Mammary epithelial cell (primary cell): ENCODE results near the gene ADGRB3.

Experiments used
- EZH2 ChIP-seq: IDR thresholded peaks from 2 replicates; pipeline ENCODE4 v1.6.1; 2012; ENCODE audit warnings: low read length, inconsistent platforms, borderline replicate concordance
- TF ChIP-seq, protein P1 (sequence below), 2 donors: IDR thresholded peaks in 1 of 2; conservative IDR thresholded peaks in 1 of 2; 2 replicates each; pipeline ENCODE4 v1.5.1; 2011 to 2012; ENCODE audit warnings: inconsistent platforms in 2 of 2, low read length in 2 of 2, mild to moderate bottlenecking in 2 of 2, control low read depth in 1 of 2, low read depth in 1 of 2; ENCODE audit not compliant: insufficient read depth in 1 of 2; ENCODE audit errors: extremely low read depth in 1 of 2

DNA sequence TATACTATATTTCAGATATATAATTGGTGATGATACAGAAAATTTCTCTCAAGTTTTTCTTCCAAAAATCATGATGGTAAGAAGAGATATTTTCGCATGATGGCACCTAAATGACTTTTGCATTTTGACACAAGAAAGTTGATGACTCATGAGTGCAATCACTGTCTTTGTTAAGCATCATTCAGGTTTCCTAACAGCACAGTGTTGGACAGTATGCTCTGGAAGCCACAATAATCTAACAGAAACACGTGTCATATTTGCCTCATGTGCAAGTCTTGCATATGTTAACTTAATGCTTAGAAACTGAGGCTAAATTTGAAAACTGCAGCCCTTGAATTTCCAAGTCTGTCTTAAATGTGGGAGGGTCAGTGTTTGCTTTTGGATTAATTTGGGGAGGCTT lies 628.2 kb downstream of the ADGRB3 start:
- TF ChIP-seq, protein P1, sequence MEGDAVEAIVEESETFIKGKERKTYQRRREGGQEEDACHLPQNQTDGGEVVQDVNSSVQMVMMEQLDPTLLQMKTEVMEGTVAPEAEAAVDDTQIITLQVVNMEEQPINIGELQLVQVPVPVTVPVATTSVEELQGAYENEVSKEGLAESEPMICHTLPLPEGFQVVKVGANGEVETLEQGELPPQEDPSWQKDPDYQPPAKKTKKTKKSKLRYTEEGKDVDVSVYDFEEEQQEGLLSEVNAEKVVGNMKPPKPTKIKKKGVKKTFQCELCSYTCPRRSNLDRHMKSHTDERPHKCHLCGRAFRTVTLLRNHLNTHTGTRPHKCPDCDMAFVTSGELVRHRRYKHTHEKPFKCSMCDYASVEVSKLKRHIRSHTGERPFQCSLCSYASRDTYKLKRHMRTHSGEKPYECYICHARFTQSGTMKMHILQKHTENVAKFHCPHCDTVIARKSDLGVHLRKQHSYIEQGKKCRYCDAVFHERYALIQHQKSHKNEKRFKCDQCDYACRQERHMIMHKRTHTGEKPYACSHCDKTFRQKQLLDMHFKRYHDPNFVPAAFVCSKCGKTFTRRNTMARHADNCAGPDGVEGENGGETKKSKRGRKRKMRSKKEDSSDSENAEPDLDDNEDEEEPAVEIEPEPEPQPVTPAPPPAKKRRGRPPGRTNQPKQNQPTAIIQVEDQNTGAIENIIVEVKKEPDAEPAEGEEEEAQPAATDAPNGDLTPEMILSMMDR (conservative IDR thresholded peaks at IDR 0.05 in 1 of 2, IDR thresholded peaks at IDR 0.05 in 1 of 2; ENCODE audit: extremely low read depth in 1 of 2, insufficient read depth in 1 of 2, low read depth in 1 of 2, low read length in 2 of 2), result no peak
- no peak for TF ChIP-seq EZH2
